DND-41 (cell line): Measurements from ENCODE around the gene CD96.

ENCODE experiments used
- ATAC-seq: fragments of 200-7000 bp; cut with Tn5 transposase; 3 replicates; pipeline ENCODE4 v1.9.1; 2021; ENCODE audit warnings: low read depth; ENCODE audit not compliant: insufficient read depth
- DNase-seq: peaks from one replicate; pipeline ENCODE4 v3.0.0-alpha.2; 2020
- H2AFZ ChIP-seq: 2 replicates; pipeline ENCODE4 v1.6.0; 2012; ENCODE audit warnings: low read depth, low read length
- H3K27ac ChIP-seq: 2 replicates; pipeline ENCODE4 v1.5.1; 2012; ENCODE audit warnings: low read length, inconsistent platforms
- H3K27me3 ChIP-seq: fragments of 200-600 bp; sonication (generic); 2 replicates; pipeline ENCODE4 v1.6.0; 2012; ENCODE audit warnings: low read length, mild to moderate bottlenecking, inconsistent platforms; ENCODE audit not compliant: insufficient read depth, poor library complexity
- H3K36me3 ChIP-seq: 2 replicates; pipeline ENCODE4 v1.5.1; 2012; ENCODE audit warnings: low read length, inconsistent platforms; ENCODE audit not compliant: insufficient read depth
- H3K4me1 ChIP-seq: 2 replicates; pipeline ENCODE4 v1.5.1; 2012; ENCODE audit warnings: mild to moderate bottlenecking, low read length; ENCODE audit not compliant: insufficient read depth
- H3K4me2 ChIP-seq: 2 replicates; pipeline ENCODE4 v1.6.0; 2012; ENCODE audit warnings: mild to moderate bottlenecking, moderate library complexity, low read length, inconsistent platforms; ENCODE audit not compliant: insufficient read depth
- H3K4me3 ChIP-seq, 2 experiments: fragments of 200-600 bp in 1 of 2; shearing (Covaris generic) in 1 of 2; 2 replicates each; pipeline ENCODE4 v1.5.1; 2012 to 2016; ENCODE audit warnings: inconsistent platforms in 2 of 2, low read length in 2 of 2, mild to moderate bottlenecking in 2 of 2, low read depth in 1 of 2, moderate library complexity in 1 of 2
- H3K79me2 ChIP-seq: 2 replicates; pipeline ENCODE4 v1.6.0; 2012; ENCODE audit warnings: low read length, inconsistent platforms; ENCODE audit not compliant: insufficient read depth
- H3K9ac ChIP-seq: 2 replicates; pipeline ENCODE4 v1.6.0; 2012; ENCODE audit warnings: low read depth, mild to moderate bottlenecking, inconsistent platforms, low read length, moderate library complexity
- H3K9me3 ChIP-seq: 2 replicates; pipeline ENCODE4 v1.5.1; 2012; ENCODE audit warnings: low read length, moderate library complexity, mild to moderate bottlenecking, inconsistent platforms; ENCODE audit not compliant: insufficient read depth, severe bottlenecking
- H4K20me1 ChIP-seq: 2 replicates; pipeline ENCODE4 v1.6.0; 2012; ENCODE audit warnings: low read length; ENCODE audit not compliant: insufficient read depth
- CTCF ChIP-seq: IDR thresholded peaks from 2 replicates; pipeline ENCODE4 v1.5.1; 2012; ENCODE audit warnings: borderline replicate concordance, low read length, moderate library complexity, mild to moderate bottlenecking; ENCODE audit not compliant: poor library complexity, severe bottlenecking; ENCODE audit errors: extremely low read depth
- EZH2 ChIP-seq: IDR thresholded peaks from 3 replicates; pipeline ENCODE4 v1.6.1; 2012; ENCODE audit warnings: borderline replicate concordance, low read depth, mild to moderate bottlenecking, moderate library complexity, low read length, inconsistent platforms; ENCODE audit not compliant: severe bottlenecking

CD96 gene

GRCh38 chr3:111570404-111571030, 28.5 kb downstream of the CD96 start:
- no peaks in the 10 kb centered on the region for H3K9me3 ChIP-seq
- ATAC-seq = peak; percentile 22; the same call in 1 of the 3 replicates

GRCh38 chr3:111571282-111571681, 29.3 kb downstream of the CD96 start:
- Histone ChIP-seq H3K9ac (no peak overlapping the region), H3K4me1 (peaks cover 18% of the 10 kb centered on the region; the same call in 1 of the 2 replicates), H3K27ac (no peak overlapping the region), H3K79me2 (peaks cover 86% of the 10 kb centered on the region), H3K4me2 (no peak overlapping the region), H3K9me3 (no peaks in the 10 kb centered on the region), H2AFZ (no peak overlapping the region), H3K27me3 (no peaks in the 10 kb centered on the region), H4K20me1 (peaks cover 12% of the 10 kb centered on the region; the same call in 1 of the 2 replicates), H3K4me3 (no peak overlapping the region), H3K36me3 (peaks cover 85% of the 10 kb centered on the region)
- no peak for ATAC-seq
- TF ChIP-seq CTCF (no peak), EZH2 (no peak)
- DNase-seq = no peak

More at GRCh38 chr3:111570404-111571030, 28.5 kb downstream of the CD96 start:
- H3K27ac ChIP-seq = no peak overlapping the region
- TF ChIP-seq CTCF (no peak), EZH2 (no peak)
- H3K4me1 ChIP-seq = peaks cover 10% of the 10 kb centered on the region; the same call in 1 of the 2 replicates
- H3K9ac ChIP-seq = no peak overlapping the region
- no peak overlapping the region for H3K4me2 ChIP-seq
- no peak overlapping the region for H3K4me3 ChIP-seq
- H3K27me3 ChIP-seq = no peaks in the 10 kb centered on the region
- no peak overlapping the region for H2AFZ ChIP-seq
- H4K20me1 ChIP-seq = peaks cover 12% of the 10 kb centered on the region; the same call in 1 of the 2 replicates
- peaks cover 86% of the 10 kb centered on the region for H3K79me2 ChIP-seq
- DNase-seq = no peak
- peaks cover 82% of the 10 kb centered on the region for H3K36me3 ChIP-seq

GRCh38 chr3:111571907-111572460, 30.0 kb downstream of the CD96 start:
- Histone ChIP-seq H3K27ac (no peak overlapping the region), H3K4me1 (peaks cover 25% of the 10 kb centered on the region; the same call in 1 of the 2 replicates), H3K36me3 (peaks cover 83% of the 10 kb centered on the region), H3K27me3 (no peaks in the 10 kb centered on the region), H3K9ac (no peak overlapping the region), H3K4me3 (no peak overlapping the region), H3K9me3 (no peaks in the 10 kb centered on the region), H2AFZ (no peak overlapping the region), H3K79me2 (peaks cover 83% of the 10 kb centered on the region), H4K20me1 (peaks cover 7% of the 10 kb centered on the region; the same call in 1 of the 2 replicates), H3K4me2 (no peak overlapping the region)
- ATAC-seq (no peak), DNase-seq (no peak)
- TF ChIP-seq CTCF (no peak), EZH2 (no peak)
